EL (cell line): Measurements from ENCODE around the gene TRAF3IP3.

Experiments
- DNase-seq: peaks from one replicate; pipeline ENCODE4 v3.0.0-alpha.2; 2016

Gene TRAF3IP3

GRCh38 chr1:209803568-209803967, 47.7 kb downstream of the TRAF3IP3 start:
- DNase-seq: no peak

DNA sequence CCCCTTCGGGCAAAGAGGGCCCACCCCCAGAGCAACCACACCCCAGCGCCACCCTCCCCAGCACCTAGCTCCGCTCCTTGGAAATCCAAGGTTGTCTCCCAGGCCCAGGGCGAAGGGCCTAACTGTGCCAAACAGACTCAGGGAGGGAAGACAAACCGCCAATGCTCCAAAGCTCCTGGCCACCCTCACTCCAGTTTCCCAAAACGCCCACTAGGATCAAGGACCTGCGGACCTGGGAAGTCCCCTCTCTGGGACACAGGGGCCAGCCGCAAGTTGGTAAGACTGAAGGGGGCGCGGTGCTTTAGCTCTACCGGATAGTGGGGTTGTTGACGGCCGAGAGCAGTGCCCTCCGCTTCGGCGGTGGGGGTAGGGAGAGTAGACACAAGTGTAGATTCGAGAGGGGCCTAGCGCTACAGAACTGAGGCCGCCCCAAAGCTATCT, 49.5 kb downstream of the TRAF3IP3 start:
- DNase-seq: no peak

DNA sequence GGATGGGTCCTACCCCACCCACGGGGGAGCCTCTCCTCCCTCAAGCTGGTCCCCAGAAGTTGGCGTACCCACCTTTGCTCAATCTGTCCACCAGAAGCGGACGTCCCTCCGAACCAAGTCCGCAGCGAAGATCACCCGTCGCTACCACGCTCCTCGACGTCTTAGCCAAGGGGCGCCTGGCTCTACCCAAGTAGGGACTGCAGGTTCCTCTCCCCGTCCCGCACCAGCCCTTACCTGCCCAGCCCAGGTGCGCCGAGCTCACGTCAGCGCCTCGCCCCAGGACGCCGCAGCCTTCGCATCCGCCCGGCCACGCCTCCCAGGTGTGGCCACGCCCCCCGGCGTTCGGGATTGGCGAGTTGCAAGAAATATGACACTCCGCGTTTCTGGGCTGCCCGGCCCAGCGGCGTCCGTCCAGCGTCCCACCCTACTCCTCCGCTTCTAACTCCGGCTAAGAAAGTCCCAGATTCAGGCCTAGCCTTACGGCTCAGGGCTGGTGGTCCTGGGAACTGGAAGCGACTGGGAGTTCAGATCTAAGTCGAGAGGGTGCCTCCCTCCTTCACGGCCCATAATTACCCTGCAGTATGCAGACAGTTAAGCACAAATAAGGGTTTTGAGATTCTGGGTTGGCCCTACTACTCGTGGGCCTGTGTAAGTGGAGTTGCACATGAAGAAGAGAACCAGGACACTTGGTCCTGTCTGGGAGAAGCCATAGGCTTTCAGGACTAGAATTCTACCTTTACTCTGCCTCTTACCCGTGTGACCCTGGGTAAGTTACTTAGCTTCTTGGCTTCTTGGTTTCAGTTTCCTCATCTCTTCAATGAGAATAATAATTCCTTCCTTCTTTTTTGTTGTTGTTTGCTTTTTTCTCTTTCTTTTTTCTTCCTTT, 50.3 kb downstream of the TRAF3IP3 start, which contains the start of gene IRF6:
Gene IRF6, minus strand, starts transcription at position 268 of the 886 bp plus-strand sequence. CDS start 4,729 bp downstream, outside the sequence.
- peak; percentile 61 for DNase-seq

- DNase-seq: no peak
These were observed 51.7 kb downstream of the TRAF3IP3 start for GRCh38 chr1:209807509-209807908.

- DNase-seq: peak; percentile 97
These were observed 52.3 kb downstream of the TRAF3IP3 start for GRCh38 chr1:209808059-209808581.

GRCh38 chr1:209809611-209810010, 53.8 kb downstream of the TRAF3IP3 start:
- DNase-seq: no peak

DNA sequence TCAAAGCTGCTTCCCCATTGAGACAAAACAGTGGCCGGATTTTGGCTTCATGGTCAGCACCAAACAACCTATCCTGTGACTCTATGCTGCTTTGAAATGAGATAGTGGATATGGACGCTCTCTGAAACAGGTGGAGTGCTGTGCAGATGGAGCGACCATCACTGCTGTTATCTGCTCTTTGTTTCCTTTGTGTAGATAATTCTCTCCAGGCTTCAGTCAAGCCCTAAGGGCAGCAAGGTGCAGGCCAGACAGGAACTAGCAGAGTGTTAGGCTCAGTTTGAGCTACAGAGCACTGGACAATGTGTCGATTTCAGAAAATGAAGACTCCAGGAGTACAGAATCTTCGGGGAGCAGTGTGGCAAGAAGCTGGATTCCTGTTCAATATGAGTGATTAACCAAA, 54.9 kb downstream of the TRAF3IP3 start:
- DNase-seq: no peak

DNA sequence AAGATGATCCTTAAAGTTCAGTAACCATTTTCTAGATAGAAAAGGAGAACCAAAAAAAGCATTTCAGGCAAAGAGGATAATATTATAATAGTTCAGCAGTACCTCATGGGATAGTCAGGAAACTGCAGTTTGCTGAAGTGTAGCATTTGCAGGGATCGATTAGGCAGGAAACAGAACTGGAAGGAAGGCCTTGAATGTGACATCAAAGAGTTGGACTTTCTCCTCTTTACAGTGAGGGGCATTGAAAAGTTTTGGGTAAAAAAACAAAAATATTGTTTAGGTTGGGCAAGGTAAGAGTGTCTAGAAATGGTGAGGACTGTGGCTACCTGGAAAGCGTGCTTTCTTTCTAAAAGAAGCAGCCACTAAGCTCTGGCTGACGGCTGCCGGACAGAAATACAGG, 58.0 kb downstream of the TRAF3IP3 start:
- DNase-seq: no peak

- no peak for DNase-seq
These were observed 59.6 kb downstream of the TRAF3IP3 start for GRCh38 chr1:209815490-209815889.

- no peak for DNase-seq
These were observed 60.1 kb downstream of the TRAF3IP3 start for GRCh38 chr1:209815931-209816341.

DNA sequence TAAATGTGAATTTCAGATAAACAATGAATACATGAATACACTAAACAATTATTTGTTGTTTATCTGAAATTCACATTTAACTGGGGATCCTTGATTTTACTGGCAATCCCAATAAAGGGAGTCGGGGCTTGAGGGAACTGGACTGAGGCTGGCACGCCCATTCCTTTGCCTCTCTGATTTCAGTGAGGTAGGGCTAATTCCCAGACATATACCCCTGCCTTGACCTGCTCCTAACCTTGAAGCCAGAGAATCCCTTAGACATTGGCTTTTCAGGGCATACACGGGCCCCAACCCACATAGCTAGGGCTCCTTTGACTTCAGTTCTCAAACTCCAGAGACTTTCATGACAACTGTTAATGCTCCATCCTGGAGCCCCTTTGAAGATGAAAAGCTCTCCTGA, 61.1 kb downstream of the TRAF3IP3 start:
- no peak for DNase-seq

DNA sequence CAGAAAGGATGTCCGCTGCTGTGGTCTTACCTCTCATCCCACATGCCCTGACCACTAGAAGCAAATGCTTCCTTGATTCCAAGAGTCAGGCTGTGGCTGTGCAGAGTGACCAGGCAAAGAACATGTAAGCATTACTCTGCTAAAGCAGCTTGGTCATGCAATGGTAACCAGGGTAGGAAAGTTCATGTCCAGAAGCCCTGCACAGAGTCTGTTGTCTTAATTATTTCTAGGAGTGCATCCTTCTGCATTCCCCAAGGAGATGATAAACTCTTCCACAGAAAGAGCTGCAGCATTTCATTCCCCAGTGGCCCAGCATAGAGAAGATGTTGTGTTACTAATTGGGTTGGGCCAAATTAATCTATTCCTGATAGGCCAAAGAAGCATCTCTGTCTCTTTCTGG, 61.8 kb downstream of the TRAF3IP3 start:
- DNase-seq: no peak

GRCh38 chr1:209819058-209819457, 63.2 kb downstream of the TRAF3IP3 start:
- no peak for DNase-seq

- DNase-seq: no peak
These were observed 65.1 kb downstream of the TRAF3IP3 start for GRCh38 chr1:209820986-209821385.

DNA sequence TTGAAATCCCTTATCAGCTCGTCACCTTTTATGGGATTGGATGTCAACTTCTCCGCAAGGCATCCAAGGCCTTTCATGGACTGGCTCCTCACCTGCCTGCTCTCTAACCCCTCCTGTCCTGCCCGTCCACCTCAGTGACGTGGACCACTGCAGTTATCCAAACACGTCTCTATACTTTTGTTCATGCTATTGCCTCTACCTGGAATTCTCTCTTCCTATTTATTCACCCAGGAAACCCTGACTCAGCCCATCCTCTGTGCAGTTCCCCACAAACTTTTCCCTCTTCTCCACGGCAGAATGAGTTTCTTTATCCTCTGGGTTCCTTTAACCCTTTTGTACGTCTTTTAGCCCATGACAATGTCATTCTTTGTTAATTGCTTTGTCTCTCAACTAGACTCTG, 66.9 kb downstream of the TRAF3IP3 start:
- DNase-seq: no peak

GRCh38 chr1:209823143-209824041, 67.5 kb downstream of the TRAF3IP3 start:
- DNase-seq: peak; percentile 71

- no peak for DNase-seq
These were observed 70.0 kb downstream of the TRAF3IP3 start for GRCh38 chr1:209825591-209826434.

GRCh38 chr1:209827384-209828262, 71.8 kb downstream of the TRAF3IP3 start, which contains the start of gene UTP25:
Gene UTP25, plus strand, starts transcription at chr1:209827972. Its CDS starts 92 bp downstream, at chr1:209828064.
- DNase-seq: peak; percentile 96

DNA sequence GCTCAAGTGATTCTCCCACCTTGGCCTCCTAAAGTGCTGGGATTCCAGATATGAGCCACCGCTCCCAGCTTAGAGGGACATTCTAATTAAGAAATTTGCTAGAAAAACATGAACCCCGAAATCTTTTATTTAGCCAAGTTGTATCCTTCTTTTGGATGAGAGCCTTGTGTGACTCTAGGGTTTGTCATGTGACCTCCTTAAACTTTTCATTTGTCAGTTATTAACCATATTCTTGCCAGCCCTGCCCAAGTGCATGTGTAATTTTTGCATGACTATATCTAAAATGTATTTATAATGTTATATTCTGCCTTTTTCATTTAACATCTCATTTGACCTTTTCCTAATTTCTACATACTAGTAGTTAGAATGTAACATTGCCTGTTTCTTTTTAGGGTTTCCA, 73.9 kb downstream of the TRAF3IP3 start:
- no peak for DNase-seq

GRCh38 chr1:209830722-209831121, 74.9 kb downstream of the TRAF3IP3 start:
- no peak for DNase-seq

DNA sequence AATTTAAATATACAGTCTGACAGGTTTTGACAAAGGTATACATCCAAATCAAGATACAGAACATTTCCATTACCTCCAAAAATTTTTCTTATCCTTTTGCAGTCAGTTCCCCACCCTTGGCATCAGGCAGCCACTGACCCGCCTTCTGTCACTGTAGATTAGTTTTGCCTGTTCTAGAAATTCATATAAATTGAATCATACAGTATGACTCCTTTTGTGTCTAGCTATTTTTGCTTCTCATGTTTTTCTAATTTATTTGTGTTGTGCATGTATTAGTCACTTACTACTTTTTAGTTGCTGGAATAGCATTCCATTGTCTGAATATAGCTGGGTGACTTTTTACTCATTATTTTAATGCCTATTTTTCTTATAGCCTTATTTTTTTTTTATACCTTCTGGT, 75.8 kb downstream of the TRAF3IP3 start:
- DNase-seq: peak; percentile 62
